ENCODE measurements around the gene KIAA1217.

The KIAA1217 gene

DNA sequence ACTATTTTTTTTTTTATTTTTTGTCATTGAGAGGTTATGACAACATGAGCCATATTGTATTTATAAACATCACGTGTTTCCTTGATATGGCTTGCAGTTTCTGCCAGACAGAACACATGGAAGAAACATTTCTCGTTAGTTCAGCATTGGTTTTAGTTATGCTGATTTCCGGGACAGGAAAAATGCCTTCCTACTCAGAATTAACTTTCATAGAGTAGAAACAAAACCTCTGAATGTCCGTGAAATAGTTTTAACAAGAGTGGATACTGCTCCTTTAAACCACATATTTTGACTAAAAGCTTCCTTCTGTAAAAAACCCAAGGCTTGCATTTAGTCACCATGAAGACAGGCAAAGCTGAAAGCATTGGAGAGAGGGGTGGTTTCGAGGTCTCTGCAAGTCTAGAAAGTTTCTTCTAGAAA lies 240.4 kb downstream of the KIAA1217 start:
- DNase-seq = no peak

DNA sequence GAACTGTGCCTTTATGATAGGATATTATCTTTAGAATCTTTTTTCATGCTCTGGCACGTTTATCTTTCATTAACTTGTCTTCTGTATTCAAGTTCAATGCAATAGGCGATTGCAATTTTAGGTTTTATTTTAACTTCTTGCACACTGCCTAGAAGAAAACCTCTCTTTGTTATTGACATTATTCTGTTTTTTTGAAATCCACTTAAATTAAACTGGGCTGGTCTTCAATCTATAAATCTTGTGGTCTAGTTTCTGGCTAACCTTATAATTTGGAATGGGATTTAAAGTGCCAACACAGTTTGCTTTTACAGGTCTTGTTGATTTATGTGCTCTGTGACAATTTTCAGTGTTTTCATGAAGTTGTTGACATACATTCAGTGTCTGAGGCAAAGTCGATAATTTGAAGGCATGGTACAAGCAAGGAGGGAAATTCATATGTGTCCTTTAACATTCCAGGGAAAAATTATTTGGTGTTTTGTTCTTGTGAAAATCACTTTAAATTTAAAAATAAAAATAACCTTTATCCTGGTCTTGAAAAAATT lies 240.9 kb downstream of the KIAA1217 start:
- DNase-seq = no peak

DNA sequence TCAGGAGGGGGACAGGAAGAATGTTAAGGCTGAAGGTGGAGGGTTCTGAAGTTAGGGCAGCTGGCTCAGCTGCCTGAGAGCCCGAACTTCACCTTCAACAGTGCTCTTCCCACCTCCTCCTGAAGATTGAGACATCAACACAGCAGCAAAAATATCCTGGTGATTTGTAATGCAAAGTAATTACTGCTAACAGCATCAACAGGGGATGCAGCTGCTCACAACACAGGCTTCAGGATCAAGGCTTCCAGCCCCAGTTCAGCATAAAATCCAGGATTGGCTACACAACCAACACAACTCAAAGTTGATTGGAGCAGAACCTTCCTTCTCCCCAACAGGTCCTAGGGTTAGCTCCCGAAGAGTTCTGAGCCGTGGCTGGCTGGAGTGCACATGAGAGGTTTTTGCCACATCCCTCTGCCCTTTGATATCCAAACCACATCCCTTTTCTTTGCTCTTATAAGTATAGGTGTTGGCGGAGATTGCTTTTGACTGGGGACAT lies 242.4 kb downstream of the KIAA1217 start:
- no peak for DNase-seq

DNA sequence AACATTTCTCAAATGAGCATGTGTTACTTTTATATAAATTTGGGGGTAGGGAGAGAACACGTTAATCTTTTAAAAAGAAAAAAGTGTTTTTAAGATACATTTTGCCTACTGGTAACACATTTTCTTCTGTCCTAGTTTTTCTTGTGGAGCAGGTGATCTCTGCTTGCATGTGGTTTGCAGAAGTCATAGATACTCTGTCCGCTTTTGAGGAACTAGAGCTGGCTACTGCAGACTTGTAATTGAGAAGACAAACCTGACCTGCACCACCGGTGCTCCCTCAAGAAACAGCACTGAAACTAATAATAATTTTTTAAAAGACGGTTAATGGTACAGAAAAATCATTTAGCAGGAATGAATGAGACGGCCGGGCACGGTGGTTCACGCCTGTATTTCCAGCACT lies 243.1 kb downstream of the KIAA1217 start:
- no peak for DNase-seq

DNA sequence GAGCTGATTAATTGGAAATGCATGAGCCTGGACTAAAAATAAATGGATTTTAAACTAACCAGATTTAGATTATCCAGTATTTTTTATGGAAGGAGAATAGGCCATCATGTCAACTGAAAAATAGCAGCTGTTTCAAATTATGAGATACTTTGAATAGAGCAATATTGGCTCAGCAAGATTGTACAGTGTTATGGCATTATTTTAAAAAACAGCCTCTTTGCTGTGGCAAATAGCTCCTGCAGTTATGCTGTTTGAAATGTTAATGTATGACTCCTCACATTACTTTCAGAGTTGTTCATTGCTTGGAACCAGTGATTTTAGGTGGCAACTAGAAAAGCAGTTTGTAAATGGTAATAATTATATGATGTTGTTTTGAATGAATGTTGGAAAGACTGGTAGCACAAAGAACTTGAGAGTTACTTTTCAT lies 244.5 kb downstream of the KIAA1217 start:
- DNase-seq = no peak

DNA sequence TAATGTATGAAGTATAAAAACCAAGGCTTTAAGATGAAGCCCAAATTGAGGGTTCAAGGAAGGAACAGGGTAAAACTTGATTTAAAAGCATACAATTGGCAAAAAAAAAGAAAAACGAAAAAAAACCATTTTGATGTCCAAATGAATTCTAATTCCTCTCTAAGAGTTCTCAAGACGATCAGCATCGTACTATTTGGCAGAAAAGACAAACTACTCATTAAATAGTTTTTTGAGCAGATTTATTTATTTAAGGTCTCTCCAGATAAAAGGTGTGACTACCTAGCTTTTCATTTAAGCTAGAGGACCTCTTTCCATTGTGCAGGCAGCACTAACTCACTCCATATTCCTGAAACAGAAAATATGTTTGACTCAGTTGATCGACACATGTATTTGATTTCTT lies 245.0 kb downstream of the KIAA1217 start:
- no peak for DNase-seq

DNA sequence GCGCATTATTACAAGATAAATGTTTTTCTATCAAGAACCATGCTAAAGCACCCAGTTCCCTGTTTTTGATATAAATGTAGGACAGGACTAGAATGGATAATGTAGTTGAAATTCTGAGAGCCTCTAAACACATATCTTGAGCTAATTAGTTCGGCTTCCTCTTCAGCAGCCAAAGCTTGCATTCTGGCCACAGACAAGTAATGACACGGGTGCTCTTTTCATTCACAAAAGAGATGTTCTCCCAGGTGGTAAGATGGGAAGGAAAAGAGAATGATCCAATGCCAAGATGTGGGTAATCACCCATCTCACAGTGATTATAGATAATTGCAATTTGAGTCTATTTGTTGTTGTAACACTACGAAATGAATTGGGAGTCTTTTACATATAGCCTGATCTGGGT lies 246.5 kb downstream of the KIAA1217 start:
- no peak for DNase-seq

DNA sequence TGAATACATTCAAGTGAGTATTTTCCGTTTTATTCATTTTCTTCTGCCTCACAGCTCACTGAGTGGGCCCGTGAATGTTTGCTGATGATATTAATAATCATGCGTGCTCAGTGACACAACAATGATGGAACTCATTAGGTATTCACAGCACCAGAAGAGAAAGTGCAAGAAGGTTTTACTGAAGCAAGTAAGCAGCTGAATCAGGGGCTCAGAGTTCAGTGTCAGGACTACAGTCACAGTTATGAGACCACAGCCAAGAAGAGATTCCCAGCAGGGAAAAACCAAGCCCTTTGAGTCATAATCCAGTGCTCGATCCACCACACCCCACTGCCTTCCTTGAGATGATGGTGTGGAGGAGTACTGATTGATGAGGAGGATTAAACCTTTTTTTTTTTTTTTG lies 247.4 kb downstream of the KIAA1217 start:
- no peak for DNase-seq

DNA sequence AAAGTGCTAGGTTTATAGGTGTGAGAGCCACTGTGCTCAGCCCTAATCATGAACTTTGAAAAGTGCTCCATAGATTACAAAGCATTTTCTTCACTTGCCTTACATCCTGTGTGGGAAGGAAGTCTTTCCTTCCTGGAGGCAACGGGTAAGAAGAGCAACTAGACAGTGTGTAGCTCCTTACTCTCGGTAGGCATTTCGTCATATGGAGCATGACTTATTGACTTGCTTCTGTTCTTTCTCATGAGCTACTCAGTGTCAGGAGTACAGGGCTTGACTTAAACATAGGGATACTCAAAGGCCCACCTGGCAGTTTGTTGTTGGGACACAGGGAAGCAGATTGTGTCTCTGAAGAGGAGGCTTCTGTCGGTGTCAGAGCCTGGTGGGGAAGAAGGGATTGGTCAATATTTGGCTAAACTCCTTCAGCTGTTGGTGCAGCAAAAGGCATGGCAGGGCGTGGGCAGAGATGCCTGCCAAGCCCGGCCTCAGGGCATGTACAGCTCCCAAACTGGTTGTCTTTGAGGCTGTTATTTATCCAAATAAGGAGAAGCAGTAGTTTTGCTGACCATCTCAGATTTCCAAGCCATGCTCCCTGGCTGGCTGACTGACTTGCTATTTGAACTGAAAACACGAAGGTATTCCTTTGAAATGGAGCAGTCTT lies 248.9 kb downstream of the KIAA1217 start:
- DNase-seq = no peak

DNA sequence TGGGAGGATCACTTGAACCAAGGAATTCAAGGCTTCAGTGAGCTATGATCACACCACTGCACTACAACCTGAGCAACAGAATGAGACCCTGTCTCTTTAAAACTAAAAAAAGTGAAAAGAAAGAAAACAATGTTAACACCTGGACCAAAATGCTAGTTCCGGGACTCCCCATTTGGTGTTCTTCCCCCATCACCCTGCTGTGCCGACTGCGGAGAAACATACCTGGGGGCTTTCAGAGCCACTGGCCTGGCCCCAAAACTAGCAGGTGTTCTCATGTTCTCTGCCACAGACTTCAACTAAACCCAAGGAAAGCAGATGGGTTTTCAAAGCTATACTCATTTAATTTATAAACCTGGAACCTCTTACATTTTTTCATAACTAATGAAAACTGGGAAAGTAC lies 250.9 kb downstream of the KIAA1217 start:
- no peak for DNase-seq

DNA sequence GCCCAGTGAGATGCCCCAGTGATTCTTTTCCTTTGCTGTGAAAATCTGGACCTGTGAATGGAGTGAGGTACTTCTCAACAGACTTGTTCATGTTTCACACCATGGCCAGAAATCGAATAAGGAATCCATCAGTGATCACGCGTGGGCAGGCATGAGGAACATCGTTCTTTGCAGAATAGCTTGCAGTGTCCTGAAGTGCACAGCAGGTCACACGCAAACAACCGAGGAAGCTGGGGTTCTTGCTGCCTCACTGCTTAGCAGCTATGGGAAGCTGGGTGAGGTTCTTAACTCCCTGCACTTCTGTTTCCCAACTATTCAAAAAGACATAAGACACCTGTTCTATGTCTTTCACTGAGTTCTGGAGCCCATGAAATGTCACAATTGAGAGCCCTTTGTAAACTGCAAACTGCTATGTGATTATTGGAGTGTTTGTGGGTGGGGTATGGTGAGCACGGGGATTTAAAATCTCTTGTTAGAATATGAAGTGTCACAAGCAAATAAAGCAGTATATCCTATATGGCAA lies 253.4 kb downstream of the KIAA1217 start:
- DNase-seq = no peak

DNA sequence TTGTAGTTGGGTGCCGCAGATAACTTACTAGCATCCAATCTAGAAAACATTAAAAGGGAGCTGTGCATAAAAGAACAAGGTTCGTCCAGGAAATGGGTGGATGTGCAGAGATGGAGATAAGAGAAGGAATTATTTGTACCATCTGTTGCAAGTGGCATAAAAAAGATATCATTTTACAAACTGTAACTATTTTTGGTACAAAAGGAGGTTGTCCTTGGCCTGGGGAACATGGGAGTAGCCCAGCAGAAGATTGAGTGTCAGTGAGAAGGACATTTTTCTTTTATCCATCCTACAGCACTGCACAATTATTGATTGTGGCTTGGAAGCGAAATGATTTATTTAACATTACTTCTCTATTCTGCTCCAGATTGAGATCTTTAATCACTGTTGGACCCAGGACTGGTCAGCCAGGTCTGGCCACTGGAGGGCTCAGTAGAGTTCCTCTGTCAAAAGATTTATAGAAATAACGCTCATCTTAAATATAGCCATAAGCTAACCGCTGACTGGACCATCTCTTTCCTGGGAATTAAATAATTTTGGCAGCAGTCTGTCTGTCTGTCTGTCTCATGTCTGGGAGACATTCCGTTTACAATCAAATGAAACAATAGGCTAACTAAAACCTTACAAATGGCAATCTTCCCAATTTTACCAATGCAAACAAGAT lies 254.1 kb downstream of the KIAA1217 start:
- no peak for DNase-seq

DNA sequence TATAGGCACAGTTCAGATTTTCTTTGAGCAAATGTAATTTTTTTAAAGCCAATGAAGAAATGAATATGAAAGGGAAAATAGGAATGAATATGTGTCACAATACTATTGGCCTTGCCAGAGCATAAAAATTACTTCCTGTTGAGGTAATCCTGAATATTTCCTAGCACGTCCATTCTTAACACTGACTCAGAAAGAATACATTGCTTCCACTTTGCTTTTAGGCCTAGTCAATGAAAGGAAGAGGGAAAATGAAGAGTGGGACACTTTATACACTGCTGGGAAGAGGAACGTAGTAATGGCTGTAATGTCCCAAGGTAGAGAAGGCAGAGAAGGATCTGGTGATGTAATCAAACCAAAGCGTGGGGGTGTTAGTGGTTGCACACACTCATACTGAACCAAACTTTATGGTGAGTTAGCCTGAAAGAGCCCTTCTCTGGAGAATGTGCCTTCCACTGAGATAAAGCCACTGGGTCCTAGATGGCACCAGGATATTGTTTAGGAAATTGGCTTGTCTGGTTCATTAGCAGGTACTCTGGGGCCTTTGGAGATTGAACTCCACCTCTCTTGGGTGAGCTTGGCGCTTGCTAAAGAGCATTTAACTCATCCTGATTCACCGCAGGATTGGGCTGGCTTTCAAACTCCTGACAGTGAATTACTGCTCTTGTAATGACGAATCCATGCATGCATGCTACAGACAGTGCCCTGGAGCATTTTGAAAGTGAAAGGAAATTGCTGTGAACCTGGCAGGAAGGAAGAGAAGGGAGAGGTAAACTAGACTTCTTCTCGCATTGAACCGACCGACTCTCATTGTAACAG lies 254.9 kb downstream of the KIAA1217 start:
- no peak for DNase-seq

DNA sequence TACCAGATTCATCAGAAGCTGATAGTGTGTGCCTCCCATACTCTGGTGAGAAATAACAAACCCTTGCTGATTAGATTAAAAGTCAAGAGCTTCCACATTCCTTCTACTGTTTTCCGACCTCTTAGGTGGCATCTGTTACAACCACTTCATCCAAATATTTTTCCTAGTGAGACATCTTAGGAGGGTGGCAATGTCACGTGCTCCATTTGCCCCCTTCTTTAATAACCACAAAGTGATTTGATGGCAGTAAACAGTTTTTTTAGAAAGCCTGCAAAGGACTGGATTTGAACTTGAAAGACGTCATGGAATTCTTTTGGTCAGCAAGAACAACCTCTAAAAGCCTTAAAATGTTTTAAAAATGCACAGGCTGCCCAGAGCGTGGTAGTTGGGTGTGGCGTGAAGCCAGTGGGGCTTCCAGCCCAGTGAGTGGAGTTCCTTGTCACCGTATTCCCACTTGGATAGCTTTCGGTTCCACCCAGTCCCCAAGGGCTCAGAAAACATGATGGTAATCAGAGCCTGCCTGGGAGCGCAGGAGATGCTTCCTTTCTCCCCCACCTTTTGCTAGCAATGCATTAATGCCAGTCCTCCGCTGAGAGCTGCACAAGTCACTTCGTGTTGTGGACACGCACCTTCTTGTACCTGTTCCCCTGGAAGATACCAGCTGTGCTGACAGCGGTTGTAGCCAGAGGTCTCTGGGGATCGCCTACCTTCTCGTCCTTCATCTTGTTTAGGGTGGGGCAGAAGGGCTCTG lies 256.4 kb downstream of the KIAA1217 start:
- no peak for DNase-seq

DNA sequence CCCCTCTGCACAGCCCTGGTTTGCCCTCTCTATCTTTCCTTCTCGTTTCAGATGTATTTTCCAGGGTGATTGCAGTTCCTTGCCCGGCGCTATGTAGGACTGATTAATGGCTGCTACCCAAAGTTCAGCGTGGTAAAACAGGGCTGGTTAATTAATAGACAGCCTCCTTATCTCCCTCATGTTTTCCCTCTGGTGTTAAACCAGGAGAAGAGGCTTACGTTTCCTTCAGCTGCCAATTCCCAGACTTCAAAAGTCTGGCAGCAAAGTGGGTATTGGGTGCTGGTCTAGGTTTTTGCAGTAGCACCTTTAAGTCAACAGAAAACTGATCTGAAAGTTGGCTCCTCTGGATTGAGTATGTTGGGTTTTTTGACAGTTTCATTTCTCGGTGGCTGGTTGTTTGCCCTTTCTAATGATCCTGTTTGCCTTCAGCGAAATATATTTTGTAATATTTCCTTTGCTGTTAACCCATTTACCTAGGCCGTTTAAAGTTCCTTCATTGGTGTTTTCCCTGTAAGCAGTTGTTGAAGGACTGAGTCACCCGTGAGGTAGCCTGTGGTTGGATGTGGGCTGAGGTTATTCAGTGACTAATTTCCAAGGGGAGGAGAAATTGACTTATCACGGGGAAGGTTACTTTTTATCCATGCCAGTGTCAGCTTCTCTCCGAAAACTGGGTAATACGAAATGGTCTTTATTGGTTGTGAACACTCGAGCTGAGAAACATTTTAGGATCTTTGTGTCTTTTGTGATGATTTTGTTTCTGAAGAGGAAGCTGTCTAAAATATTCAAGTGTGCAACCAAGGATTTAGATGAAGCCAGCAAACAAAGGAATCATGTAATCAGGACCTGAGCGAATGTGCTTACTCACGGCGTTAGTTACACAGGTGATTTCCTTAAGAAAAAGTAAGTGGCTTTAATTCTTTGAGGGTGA lies 257.2 kb downstream of the KIAA1217 start:
- no peak for DNase-seq

DNA sequence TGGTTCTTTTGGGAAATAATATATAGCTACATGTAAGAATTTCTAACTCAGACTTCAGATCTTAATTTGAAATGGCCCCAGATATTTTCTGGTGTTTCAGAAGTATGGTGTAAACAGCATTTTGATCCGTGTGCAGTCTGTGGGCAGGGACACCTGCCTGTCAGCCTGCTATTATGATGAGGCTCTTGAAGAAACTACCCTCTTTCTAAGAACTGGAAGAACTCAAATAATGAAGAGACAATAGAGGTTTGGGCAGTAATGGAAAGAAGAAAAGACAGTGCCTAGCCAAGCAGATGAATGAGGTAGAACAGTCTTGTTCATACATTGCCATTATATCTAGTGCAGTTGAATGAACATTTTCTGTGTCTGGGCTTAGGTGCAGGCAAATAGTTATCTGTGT lies 258.2 kb downstream of the KIAA1217 start:
- no peak for DNase-seq

DNA sequence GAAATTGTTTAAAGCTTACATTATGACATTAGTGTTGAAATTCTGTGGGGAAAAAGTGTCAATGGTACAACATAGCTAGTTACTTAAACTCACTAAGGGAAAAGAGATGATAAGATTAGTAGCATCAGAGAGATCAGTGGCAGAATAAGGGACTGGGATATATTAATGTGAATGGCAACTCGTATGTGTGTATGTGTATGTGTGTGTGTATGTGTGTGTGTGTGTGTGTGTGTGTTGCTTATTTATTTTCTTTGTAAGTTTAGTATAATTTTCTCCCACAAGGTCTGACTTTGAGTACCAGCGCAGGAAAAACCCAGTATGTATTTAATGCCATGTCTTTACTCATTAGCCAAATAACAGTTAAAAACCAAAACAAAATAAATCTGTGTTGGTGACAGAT lies 258.7 kb downstream of the KIAA1217 start:
- no peak for DNase-seq

DNA sequence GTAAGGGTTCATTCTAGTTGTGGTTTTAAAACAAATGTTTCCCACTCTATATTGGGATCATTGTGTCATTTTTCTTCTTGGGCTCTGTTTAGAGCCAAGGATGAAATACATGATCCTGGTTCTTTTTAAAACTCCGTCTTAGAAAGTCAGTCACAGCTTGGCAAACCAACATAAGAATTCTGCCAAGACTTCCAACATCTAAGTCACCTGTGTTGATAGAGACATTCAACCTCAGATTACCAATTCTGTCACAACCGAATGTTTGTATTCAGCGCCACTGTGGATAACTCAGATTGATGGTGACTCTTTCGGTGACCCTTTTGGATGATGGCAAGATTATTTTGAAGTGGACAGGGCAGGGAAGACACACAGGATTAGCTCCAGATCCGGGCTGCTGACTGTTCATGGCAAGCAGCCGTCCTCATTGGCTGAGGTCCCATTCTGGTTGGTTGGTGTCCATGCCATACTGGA lies 259.4 kb downstream of the KIAA1217 start:
- no peak for DNase-seq

DNA sequence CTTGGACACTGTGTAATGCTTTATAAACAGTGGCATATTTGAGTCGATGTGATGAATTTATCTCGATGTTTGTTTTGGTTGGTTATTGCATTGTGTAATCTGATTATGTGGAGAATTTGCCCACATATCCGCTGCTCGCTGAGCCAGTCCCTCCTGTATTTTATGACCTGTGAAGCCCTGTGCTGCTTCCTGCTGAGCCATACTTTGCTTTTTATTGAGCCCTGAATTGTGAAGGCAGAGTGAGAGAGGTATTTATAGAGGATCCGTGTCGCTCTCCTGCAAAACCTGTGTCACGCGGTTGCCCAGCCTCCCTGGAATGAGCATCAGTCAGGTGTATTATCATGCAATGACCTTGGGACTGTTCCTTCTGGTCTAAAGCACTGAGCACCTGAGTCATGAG lies 261.1 kb downstream of the KIAA1217 start:
- DNase-seq = no peak

DNA sequence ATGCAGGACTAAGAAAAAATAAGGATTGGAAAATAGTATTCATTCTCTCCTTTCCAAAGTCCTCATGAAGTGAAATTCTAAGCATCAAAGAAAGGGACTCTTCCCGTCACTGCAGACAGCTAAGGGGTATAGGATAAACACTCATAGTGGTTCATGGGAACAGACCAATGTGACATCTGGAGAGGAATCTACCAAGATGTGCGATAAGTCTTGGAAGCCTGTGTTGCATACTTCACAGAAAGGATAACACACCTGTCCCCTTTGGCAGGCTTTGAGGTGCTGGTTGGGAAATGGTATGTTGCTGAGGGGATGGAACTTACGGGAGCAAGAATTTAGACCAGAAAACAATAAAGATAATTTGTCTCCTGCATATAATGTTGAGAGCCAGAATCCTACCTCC lies 266.7 kb downstream of the KIAA1217 start:
- no peak for DNase-seq
